Kasumi-1 (cell line): ENCODE data around the gene NGB.
"Not testable (repeated sequence)": the region's sequence is repeated elsewhere in the genome, so short reads cannot be mapped to it uniquely, and the experiment has no call there.

Experiments
- DNase-seq, 2 experiments: peaks; one replicate each; lab custom pipeline; 2025; lab: John Stamatoyannopoulos, UW

NGB gene

DNA sequence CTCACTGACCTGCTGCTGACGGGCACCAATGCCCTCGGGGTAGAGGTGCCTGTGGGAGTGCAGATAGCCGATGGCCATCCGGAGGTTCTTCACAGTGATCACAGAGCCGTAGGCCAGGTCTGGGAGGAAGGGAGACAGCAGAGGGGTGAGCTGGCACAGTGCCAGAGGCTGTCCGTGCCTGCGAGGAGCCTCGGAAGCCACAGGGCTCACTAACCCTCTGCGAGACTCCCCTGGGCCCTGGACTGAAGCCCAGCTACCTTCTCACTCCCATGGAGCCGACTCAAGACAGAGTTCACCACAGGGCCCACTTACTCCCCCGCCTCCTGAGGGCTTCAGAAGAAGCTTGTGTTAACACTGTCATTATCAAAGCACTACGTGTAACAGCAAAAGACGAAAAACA, 25.1 kb upstream of the NGB start:
- no peak for DNase-seq

DNA sequence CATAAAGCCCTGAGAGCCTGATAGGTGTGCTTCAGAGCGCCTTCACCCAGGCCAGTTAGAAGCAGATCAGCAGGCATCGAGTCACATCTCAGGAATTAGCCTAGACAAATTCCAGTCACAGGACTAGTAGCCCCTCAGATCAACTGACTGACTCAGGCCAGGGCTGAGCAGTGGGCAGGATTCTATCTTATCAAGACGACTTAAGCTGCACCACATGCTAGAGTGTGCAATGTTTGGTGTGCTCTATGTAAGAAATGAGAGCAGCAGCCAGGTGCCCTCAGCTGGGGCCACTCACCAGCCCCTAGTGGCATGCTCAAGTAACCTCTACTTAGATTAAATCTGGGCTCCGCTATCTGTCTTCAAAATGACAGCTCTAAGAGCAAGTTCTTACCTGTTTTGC, 19.7 kb upstream of the NGB start:
- DNase-seq: peak in 1 of 2 experiments; percentile 3

DNA sequence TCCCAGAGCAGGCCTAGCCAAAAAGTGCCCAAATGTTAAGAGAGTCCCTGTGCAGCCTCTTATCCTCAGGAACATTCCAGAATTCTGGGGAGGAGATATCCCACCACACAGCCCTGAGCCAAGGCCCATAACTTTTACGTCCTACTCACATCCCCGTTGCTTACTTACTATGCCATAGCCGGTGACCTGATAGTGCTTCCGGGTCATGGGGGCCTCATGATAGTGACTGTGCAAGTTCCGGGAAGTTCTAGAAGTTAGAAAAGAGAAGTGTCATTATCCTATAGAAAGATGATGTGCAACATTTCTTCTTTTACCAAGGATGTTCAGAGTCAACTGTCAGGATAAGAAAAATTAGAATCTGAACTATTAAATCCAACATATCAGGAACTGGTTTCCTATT, 15.6 kb upstream of the NGB start:
- DNase-seq: no peak

DNA sequence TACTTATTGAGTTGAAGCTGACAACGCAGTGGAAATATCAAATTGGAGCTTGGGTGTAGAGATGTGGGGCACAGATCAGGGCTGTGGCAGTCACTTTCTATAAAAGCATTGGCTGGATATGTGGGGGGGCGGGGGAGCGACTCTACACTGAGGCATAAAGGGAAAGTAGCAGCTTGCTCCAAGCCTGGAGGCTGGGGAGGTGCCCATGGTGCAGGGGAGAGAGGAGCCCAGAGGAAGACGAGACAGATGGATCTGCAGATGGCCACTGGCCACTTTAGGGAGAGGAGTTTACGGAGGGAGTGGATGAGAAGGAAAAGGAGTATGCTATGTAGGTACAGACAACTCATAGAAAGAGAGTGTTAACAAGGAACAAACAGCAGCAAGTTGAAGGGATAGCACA, 13.5 kb upstream of the NGB start:
- no peak for DNase-seq

DNA sequence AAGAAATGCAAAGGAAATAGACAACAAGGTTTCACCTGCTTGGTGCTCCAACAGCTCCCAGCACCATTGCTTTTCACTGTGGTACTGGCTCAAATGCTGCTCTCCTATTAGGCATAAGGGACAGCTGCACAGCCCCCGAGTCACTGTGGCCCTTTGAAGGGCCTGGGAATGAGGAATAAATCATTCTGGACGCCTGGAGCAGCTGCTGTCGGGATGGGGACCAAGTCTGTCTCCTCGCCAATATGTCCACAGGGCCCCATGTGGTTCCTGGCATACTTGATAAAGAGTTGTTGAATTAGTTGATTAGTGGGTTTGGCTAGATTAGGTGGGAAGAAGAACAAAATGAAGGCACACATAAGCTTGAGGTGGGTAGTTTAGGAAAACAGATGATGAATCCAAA, 13.1 kb upstream of the NGB start:
- no peak for DNase-seq

DNA sequence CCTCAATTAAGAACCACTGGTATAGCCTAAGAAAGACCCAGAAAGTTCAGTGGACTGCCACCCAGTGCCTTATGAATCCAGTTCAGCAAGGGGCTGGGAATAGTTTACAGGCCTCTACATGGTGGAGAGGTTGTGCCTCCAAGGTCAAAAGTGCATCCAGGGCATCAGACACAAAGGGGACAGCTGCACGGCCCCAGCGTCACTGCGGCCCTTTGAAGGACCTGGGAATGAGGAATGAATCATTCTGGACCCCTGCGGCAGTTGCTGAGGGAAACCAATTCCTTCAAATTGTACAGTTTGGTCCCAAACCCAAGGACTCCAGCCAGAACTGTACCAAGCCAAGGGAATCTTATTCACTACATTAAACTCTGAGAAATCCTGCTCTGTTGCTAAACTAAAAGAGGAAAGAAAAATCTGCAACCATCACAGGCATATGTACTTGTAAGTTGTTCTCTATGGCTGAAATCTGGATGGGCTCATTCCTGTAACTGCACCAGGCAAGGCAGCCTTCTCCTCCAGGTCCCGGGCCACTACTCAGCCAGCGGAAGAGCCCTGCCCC, 10.9 kb upstream of the NGB start:
- DNase-seq: no peak

GRCh38 chr14:77280921-77281320, 9.9 kb upstream of the NGB start:
- not testable (repeated sequence) for DNase-seq

DNA sequence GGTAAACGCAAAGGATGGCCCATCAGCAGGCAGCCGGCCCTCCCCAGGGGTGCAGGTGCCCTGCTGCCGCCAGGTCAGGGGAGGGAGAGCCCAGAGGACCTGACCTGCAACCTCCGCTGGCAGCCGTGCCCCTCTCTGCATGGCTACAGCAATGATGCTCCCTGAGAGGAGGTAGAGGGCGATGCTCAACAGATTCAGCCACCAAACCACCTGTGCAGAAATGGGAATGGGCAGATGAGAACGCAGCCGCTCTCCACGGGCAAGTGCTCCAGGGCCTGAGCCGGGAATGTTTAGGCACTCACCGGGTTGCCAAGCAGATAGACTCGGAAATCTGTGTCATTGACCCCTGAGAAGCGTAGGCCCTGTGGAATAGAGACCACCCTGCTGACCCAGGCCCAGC, 8.7 kb upstream of the NGB start:
- no peak for DNase-seq

GRCh38 chr14:77278461-77279230, 7.6 kb upstream of the NGB start:
- DNase-seq: no peak

GRCh38 chr14:77276959-77277358, 6.0 kb upstream of the NGB start:
- no peak for DNase-seq

- no peak for DNase-seq
These were observed 5.4 kb upstream of the NGB start for GRCh38 chr14:77276295-77276935.

GRCh38 chr14:77275601-77276017, 4.6 kb upstream of the NGB start:
- DNase-seq: no peak

DNA sequence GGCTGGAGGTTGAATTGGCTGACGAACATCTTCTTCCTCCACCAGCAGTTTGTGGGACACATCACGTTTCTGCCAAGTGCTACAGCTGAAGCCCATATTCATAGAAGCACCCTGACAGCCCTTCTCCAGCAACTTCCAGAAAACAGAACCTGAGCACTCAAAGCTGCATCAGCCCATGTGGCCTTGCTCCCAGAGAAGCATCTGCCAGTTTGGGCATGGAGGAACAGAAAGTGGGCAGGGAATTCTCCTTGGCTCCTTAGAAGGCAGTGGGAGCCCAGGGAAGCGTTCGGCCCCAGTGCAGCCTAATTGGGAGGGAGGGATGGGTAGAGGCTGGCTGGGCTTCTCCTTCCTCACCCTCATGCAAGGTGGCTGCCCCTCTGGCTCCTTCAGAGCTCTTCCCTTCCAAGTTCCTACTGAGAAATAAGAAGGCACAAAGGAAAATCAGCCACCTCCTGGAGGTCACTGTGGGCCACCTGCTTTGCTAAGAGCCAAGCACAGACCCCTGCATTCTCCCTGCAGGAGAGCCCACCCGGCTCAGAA, 4.1 kb upstream of the NGB start:
- DNase-seq: no peak

DNA sequence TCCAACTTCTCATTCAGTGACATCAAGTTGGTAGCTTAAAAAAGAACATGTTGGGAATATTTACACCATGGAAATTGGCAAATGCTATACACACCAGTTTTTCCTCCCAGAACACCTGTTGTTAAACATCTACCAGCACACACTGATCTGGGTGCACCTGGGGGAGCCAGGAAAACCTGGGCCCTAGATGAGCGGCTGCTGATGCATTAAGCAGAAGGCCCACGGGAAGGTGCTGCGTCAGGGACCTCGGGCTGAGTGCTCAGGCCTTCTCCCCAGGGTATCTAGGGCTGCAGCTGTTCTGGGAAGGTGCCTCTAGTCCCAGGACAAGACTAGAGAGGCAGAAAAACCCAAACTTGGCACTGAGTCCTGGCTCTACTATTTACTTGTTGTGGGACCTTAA, 2.8 kb upstream of the NGB start:
- no peak for DNase-seq

- no peak for DNase-seq
These were observed 1.3 kb upstream of the NGB start for GRCh38 chr14:77272261-77272660.

DNA sequence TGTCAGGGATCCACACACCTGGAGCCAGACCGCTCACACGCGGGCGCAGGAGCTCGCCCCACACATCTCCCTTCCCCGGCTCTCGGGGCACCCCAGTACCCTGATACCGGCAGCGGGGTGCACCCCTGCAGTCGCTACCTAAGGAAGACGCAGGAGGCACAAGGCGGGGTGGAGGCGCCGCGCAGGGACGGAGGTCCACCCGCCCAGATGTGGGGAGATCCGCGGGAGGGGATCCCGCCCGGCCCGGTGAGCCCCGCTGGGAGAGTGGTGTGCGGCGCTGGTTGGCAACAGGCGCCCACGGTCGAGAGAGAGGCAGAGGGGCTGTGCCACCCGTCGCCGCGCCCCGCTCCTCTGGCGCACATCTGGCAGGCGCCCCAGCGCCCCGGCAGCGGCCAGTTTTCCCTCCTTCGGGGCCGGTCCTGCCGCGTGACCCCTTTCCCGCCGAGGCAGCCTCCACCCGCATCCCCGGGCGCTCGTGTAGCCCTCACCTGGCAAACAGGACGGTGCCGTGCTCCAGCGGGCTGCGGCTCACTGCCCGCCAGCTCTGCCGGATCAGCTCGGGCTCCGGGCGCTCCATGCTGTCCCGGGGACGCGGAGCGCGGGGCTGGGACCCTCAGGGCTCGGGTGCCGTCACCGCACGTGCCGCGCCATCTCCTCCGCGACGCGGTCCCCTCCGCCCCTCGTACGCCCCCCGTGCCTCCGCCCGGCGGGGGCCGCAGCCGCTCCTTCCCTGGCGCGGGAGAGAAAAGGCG, 469 bp downstream of the NGB start:
- DNase-seq: no peak

DNA sequence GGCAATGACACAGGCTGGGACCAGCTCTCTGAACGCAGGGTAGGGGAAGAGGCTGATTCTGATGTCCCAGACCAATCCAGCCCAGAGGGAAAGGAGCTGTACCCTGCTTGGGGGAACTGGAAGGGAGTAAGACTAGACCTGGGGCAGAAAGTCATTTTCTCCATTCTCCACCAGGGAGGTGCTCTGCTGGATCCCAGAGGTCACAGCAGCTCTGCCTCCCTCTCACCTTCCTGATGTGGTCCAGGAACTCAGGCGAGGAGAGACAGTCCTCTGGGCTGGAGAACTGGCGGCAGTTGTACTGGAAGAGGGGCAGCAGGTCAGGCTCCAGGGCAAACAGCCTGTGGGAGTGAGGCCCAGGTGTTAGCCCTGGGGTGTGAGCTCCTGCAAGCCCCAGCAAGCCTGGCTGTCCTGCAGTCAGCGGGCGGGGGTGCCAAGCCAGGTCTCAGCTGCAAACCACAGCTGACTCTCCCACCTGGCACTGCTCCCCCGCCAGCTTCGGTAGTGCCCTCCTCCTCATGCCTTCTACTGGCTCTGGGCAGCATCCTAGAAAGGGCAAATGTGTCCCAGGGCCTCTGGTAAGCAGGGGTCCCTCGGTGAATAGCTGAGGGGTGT, 1.9 kb downstream of the NGB start:
- no peak for DNase-seq

DNA sequence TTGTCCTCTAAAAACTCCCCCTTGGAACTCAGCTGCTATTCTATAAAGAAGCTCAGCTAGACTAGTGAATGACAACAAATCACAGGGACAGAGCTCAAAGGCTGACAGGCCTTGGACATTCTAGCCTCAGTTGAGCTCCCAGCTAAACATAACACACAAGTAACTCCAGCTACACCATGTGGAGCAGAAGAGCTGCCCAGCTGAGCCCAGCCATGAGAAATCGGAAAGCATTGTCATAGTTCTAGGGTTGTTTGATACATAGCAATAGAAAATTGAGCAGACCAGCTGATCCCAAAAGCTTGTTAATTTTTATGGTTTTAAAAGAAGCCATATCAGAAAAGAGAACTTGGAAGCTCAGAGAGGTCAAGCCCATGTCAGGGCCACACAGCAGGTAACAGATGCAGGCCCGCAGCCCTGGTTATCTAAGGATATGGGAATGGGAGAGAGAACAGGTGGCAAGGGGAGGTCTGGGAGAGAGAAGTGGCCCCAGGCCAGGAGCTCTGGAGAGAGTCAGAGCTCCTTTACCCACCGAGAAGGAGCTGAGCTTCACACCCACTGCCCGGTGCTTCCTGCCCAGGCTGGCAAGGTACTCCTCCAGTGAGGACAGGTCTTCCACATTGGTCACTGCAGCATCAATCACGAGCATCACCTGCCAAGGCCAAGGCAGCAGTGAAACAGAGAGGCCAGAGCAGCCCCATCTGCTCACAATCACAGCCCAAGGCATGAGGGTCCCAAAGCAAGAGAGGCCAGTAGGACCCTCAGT, 2.9 kb downstream of the NGB start:
- no peak for DNase-seq

- DNase-seq: no peak
These were observed 4.7 kb downstream of the NGB start for GRCh38 chr14:77266336-77266735.

- no peak for DNase-seq
These were observed 5.3 kb downstream of the NGB start for GRCh38 chr14:77265561-77266335.

DNA sequence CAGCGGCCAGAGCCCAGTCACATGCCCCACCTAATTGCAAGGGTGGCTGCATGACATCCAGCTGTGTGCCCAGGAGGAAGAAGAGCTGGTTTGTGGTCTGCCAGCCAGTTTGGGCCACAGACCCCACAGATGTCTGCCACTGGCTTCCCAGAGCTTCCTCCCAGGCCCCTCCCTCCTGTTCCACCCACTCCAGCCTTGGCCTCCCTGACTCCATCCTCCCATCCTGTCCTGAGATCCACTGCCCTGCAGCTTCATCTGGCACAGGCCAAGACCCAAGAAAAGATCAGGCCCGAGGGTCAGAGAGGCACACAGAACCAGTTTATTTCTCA, 5.9 kb downstream of the NGB start:
- no peak for DNase-seq
